ENCODE measurements around the gene NDRG2.

The NDRG2 gene

DNA sequence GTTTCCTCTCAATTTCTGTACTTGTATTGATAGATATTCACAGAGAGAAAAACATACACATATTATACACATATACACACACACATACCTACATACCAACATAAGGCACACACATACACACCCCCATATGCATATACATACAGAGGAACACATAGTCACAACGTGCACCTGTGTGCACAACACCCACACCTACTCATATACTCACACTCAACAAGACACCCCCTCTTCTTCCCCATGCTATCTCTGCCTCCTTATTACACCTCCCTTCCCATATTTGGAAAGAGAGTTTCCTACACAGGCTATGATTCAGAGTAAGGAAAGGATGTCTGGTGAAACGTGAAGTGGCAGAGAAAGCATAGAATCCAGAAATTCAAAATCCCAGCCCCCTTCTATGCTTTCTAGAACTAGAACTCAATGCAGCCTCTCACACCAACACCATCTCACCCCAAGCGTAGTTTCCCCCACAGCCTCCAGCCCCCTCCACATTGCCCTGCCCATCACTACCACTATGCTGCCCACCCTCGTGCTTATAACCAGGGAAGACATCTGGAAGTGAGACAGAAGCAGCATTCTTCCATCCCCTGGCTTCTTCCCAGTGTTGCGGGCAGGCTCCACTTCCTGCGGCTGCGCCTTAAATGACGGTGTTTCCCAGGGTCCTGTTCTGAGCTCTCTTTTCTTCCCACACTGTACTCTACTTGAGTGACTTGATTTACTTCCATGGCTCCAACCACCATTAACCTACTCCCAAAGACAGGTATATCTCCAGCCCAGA is 35.2 kb upstream of the NDRG2 start:
- TF ChIP-seq, protein P1, sequence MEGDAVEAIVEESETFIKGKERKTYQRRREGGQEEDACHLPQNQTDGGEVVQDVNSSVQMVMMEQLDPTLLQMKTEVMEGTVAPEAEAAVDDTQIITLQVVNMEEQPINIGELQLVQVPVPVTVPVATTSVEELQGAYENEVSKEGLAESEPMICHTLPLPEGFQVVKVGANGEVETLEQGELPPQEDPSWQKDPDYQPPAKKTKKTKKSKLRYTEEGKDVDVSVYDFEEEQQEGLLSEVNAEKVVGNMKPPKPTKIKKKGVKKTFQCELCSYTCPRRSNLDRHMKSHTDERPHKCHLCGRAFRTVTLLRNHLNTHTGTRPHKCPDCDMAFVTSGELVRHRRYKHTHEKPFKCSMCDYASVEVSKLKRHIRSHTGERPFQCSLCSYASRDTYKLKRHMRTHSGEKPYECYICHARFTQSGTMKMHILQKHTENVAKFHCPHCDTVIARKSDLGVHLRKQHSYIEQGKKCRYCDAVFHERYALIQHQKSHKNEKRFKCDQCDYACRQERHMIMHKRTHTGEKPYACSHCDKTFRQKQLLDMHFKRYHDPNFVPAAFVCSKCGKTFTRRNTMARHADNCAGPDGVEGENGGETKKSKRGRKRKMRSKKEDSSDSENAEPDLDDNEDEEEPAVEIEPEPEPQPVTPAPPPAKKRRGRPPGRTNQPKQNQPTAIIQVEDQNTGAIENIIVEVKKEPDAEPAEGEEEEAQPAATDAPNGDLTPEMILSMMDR (IDR thresholded peaks at IDR 0.05): no peak

DNA sequence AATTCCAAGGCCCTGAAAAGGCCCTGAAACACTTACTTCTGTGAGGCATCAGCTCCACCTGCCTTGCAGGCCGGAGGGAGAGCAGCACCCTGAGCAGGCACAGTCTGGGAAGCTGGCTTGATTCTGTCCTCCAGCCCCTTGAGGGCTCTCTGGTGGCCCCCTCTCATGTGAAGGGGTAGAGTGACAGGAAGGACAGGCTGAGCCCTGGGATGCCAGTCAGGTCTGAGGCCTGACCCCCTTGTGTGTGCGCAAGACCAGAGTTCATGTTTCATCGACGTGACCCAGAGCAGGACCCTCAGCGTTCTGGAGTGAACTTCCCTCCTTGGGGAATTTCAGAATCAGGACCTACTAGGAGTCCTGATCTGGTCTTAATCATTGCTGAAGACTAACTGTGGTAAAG is 34.0 kb upstream of the NDRG2 start:
- TF ChIP-seq, protein P1 (IDR thresholded peaks at IDR 0.05): no peak

DNA sequence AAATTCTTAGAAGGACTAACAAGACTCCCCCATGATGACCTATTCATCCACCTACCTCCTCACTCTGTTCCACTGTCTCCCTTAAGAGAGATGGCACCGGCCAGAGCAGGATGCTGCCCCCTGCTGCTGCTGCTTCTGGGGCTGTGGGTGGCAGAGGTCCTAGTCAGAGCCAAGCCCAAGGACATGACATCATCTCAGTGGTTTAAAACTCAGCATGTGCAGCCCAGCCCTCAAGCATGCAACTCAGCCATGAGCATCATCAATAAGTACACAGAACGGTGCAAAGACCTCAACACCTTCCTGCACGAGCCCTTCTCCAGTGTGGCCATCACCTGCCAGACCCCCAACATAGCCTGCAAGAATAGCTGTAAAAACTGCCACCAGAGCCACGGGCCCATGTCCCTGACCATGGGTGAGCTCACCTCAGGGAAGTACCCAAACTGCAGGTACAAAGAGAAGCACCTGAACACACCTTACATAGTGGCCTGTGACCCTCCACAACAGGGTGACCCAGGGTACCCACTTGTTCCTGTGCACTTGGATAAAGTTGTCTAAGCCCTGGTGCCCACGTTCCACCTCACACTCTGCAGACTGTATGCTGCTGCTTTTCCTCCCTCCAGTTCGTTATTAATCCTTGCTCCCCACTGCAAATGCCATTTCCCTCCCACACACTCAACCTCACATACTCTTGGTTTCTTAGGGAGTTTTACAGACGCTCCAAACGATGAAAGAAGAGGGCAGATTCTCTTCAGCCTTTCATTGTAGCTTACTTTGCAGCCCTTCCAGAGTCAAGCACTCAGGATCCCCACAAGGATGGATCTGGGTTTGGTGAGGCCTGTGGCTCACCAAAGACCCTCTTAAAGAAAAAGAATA is 33.2 kb upstream of the NDRG2 start, which contains the start of gene RNASE8:
RNASE8 (plus strand) TSS at position 20 of the 873 bp plus-strand sequence; CDS start at position 91, 71 bp downstream.
- TF ChIP-seq, protein P1 (IDR thresholded peaks at IDR 0.05): no peak

DNA sequence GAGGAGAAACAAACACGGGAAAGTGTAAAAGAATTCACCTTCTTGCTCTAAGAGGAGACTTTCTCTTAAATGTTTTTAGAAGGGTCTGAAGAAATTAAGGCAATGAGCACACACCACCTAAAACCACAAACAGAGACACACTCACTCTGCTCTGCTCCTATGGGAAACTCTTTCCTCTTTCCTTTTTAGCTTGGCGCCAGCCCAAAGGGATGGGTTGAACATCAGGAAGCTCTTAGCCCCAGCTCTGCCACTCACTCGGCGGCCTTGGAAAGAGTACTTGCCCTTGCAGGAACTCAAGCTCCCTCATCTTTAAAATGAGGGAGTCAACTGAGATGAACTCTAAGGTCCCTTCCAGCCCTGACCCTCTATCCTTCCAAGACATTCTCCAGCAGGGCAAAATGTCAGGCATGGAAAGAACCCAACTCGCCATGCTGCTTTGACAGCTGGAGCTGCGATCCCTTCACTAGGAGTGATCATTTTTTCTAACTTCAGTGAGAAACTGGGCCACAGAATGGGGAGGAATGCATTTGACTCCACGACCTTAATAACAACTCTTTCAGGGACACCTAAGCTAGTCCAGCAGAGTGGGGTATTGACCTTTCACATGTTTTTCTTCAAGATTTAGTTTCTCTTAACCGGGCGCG is 31.8 kb upstream of the NDRG2 start:
- TF ChIP-seq, protein P1 (IDR thresholded peaks at IDR 0.05): no peak

DNA sequence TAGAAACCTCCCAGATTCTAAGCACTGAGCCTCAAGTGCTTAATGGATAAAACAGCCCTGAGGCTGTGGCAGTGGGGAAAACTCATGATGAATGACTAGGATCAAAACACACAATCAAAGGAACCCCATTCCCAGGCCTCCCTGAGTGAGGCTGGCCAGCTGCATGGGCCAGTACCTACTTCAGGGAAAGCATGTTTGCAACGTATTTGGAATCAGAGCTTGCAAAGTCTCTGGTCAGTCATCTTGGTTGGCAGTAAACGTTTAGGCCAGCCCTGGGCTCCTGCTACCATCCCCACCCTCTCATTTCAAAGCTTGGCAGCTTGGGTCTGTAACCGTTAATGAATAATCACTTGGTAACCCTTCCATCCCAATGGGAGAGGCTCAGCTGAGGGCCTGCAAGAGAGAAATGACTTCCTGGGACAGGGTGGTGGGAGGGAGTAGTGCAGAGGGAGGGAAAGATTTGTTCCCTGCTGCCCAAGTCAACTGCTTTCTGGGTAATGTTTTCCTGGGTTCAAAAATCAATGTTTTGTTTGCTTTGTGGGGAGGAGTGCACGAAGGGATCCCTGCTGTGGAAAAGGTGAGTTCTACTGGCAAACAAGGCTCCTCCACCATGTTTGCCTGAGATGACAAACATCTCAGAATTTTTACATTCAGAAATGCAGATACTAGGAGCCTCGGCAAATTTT is 30.7 kb upstream of the NDRG2 start:
- TF ChIP-seq, protein P1 (IDR thresholded peaks at IDR 0.05): no peak

DNA sequence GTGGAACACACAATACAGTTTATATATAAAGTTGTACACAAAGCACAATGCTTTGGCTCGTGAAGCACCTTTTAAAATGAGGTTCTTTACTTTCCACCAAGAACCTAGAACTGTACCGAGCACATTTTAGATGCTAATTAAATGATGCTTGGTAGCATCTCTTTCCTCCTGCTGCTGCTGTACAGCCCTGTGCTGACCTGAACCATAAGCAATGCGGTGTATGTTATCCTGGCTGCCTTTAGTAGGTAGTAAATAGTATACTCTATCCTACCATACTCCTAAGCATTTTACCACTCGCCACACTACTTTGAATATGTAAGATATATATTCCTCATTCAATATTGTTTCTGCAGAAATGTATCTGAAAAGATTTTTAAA is 29.9 kb upstream of the NDRG2 start:
- TF ChIP-seq, protein P1 (IDR thresholded peaks at IDR 0.05): no peak
